IMR-90 (cell line): ENCODE results near the gene TINAG. TPM values are rescaled to one million over a fixed set of nuclear protein-coding genes. Genes with fewer than 3 reads are reported as not detected.

Experiments
- ATAC-seq: fragments of 200-7000 bp; cut with Tn5 transposase; 2 replicates; pipeline ENCODE4 v1.9.1; 2020; ENCODE audit warnings: low read depth, mild to moderate bottlenecking, moderate library complexity
- BruUV-seq: library from RNA; stranded (reverse); fragments of 400-500 nt; replicated peaks from 2 replicates; lab custom pipeline; 2021; lab: Mats Ljungman, UMichigan
- CTCF ChIA-PET: fragments of 300-600 bp; formaldehyde crosslinking; extraction: SDS; loops from one replicate; lab custom pipeline; 2021; ENCODE audit warnings: antibody characterized with exemption; lab: Yijun Ruan, JAX
- POLR2A ChIA-PET: fragments of 300-600 bp; sonication (Branson Sonifier 250); formaldehyde crosslinking; loops from one replicate; lab custom pipeline; 2022; ENCODE audit warnings: antibody characterized with exemption; ENCODE audit not compliant: unreplicated experiment; lab: Charles Lee
- DNase-seq: peaks from one replicate; pipeline ENCODE4 v3.0.0; 2013
- H2AFZ ChIP-seq: replicated peaks from 2 replicates; pipeline ENCODE3; 2013; ENCODE audit warnings: low read length, mild to moderate bottlenecking; ENCODE audit not compliant: poor library complexity
- H2AK5ac ChIP-seq: 2 replicates; pipeline ENCODE4 v1.6.1; 2013; ENCODE audit warnings: low read depth, low read length, inconsistent platforms
- H2AK9ac ChIP-seq: replicated peaks from 2 replicates; pipeline ENCODE3; 2013; ENCODE audit warnings: mild to moderate bottlenecking, low read depth, low read length, moderate library complexity; ENCODE audit not compliant: poor library complexity
- H2BK120ac ChIP-seq: 2 replicates; pipeline ENCODE4 v1.6.1; 2013; ENCODE audit warnings: low read depth, low read length, inconsistent platforms
- H2BK15ac ChIP-seq: 3 replicates; pipeline ENCODE4 v1.6.1; 2013; ENCODE audit warnings: low read depth, low read length, inconsistent platforms
- H2BK20ac ChIP-seq: 2 replicates; pipeline ENCODE4 v1.6.1; 2013; ENCODE audit warnings: low read depth, mild to moderate bottlenecking, inconsistent platforms, low read length, moderate library complexity
- H2BK5ac ChIP-seq: 2 replicates; pipeline ENCODE4 v1.6.1; 2013; ENCODE audit warnings: mild to moderate bottlenecking, low read depth, low read length, inconsistent platforms; ENCODE audit not compliant: poor library complexity, severe bottlenecking
- H3K14ac ChIP-seq: replicated peaks from 2 replicates; pipeline ENCODE4 v1.6.1; 2013; ENCODE audit warnings: low read depth, low read length, inconsistent platforms
- H3K18ac ChIP-seq: 2 replicates; pipeline ENCODE4 v1.6.1; 2013; ENCODE audit warnings: low read depth, low read length, control low read depth
- H3K23ac ChIP-seq: 2 replicates; pipeline ENCODE4 v1.6.1; 2013; ENCODE audit warnings: low read depth, low read length, inconsistent platforms
- H3K27ac ChIP-seq: 2 replicates; pipeline ENCODE4 v1.5.1; 2013; ENCODE audit warnings: mild to moderate bottlenecking, control low read depth, low read length; ENCODE audit not compliant: insufficient read depth
- H3K27me3 ChIP-seq: 2 replicates; pipeline ENCODE4 v1.6.1; 2013; ENCODE audit warnings: low read length; ENCODE audit not compliant: control insufficient read depth, insufficient read depth
- H3K36me3 ChIP-seq: 2 replicates; pipeline ENCODE4 v1.6.1; 2013; ENCODE audit warnings: low read length, mixed read lengths; ENCODE audit not compliant: control insufficient read depth, insufficient read depth
- H3K4ac ChIP-seq: 2 replicates; pipeline ENCODE4 v1.6.1; 2013; ENCODE audit warnings: low read depth, low read length, inconsistent platforms
- H3K4me1 ChIP-seq: 2 replicates; pipeline ENCODE4 v1.6.1; 2013; ENCODE audit warnings: low read length, mixed read lengths; ENCODE audit not compliant: control insufficient read depth, insufficient read depth
- H3K4me2 ChIP-seq: 2 replicates; pipeline ENCODE4 v1.6.1; 2013; ENCODE audit warnings: low read depth, mild to moderate bottlenecking, control low read depth, low read length, moderate library complexity
- H3K4me3 ChIP-seq: 2 replicates; pipeline ENCODE4 v1.5.1; 2013; ENCODE audit warnings: low read depth, mild to moderate bottlenecking, control low read depth, low read length, moderate library complexity; ENCODE audit not compliant: insufficient read depth
- H3K56ac ChIP-seq: 2 replicates; pipeline ENCODE4 v1.6.1; 2013; ENCODE audit warnings: low read length, inconsistent platforms; ENCODE audit not compliant: insufficient read depth; ENCODE audit errors: extremely low read depth
- H3K79me1 ChIP-seq, 2 experiments: 2 replicates each; pipeline ENCODE4 v1.6.1; 2013; ENCODE audit warnings: low read length in 2 of 2, inconsistent platforms in 1 of 2, low read depth in 1 of 2
- H3K9ac ChIP-seq: 2 replicates; pipeline ENCODE4 v1.6.1; 2013; ENCODE audit warnings: low read depth, low read length, control low read depth
- H3K9me1 ChIP-seq: 2 replicates; pipeline ENCODE4 v1.6.1; 2013; ENCODE audit warnings: low read length, inconsistent platforms; ENCODE audit not compliant: insufficient read depth
- H3K9me3 ChIP-seq: 2 replicates; pipeline ENCODE4 v1.6.1; 2013; ENCODE audit warnings: low read length; ENCODE audit not compliant: control insufficient read depth, insufficient read depth
- H4K20me1 ChIP-seq: 2 replicates; pipeline ENCODE4 v1.6.1; 2013; ENCODE audit warnings: low read length, inconsistent platforms; ENCODE audit not compliant: insufficient read depth
- H4K5ac ChIP-seq: 2 replicates; pipeline ENCODE4 v1.6.1; 2013; ENCODE audit warnings: mild to moderate bottlenecking, low read depth, low read length, control low read depth
- H4K8ac ChIP-seq, 2 experiments: 2 replicates each; pipeline ENCODE4 v1.6.1; 2013; ENCODE audit warnings: low read depth in 2 of 2, low read length in 2 of 2, control low read depth in 1 of 2, inconsistent platforms in 1 of 2
- H4K91ac ChIP-seq: 2 replicates; pipeline ENCODE4 v1.6.1; 2013; ENCODE audit warnings: low read depth, low read length, inconsistent platforms; ENCODE audit not compliant: insufficient read depth
- BHLHE40 ChIP-seq: fragments of 150-350 bp; IDR thresholded peaks from 2 replicates; pipeline ENCODE4 v1.6.1; 2016; ENCODE audit warnings: mild to moderate bottlenecking, low read depth, low read length
- CHD1 ChIP-seq: IDR thresholded peaks from 2 replicates; pipeline ENCODE4 v1.6.1; 2012; ENCODE audit warnings: low read depth, low read length, improper control_type of control experiment
- ELK1 ChIP-seq: fragments of 150-350 bp; IDR thresholded peaks from 2 replicates; pipeline ENCODE4 v1.6.1; 2016; ENCODE audit warnings: low read depth, mild to moderate bottlenecking, low read length, moderate library complexity, borderline replicate concordance
- POLR2A ChIP-seq: IDR thresholded peaks from 2 replicates; pipeline ENCODE4 v1.6.1; 2012; ENCODE audit warnings: mild to moderate bottlenecking, low read depth, low read length
- RFX5 ChIP-seq: IDR thresholded peaks from 2 replicates; pipeline ENCODE4 v1.8.0; 2012; ENCODE audit warnings: low read depth, mild to moderate bottlenecking, low read length, moderate library complexity
- SMC3 ChIP-seq: fragments of 150-350 bp; IDR thresholded peaks from 2 replicates; pipeline ENCODE4 v1.6.1; 2016; ENCODE audit warnings: low read depth, mild to moderate bottlenecking, antibody characterized with exemption, low read length, moderate library complexity
- WGBS, 2 experiments: methylation state at CpG; one replicate each; pipeline versions ENCODE4 v1.1.5 to v1.1.7; 2013; ENCODE audit warnings: missing lambda C conversion rate in 2 of 2; ENCODE audit not compliant: insufficient read length in 1 of 2; ENCODE audit errors: extremely low coverage in 2 of 2; 5-methylcytosine and 5-hydroxymethylcytosine counted together
- dilution Hi-C: fragments of 300-500 bp; cut with HindIII; formaldehyde crosslinking; loops from one replicate; pipeline ENCODE4 v1.14.3; 2018; ENCODE audit warnings: low sequenced_read_pairs; ENCODE audit not compliant: unreplicated experiment
- in situ Hi-C: fragments of 300-500 bp; cut with MboI; formaldehyde crosslinking; loops from 3 replicates; pipeline ENCODE4 v1.14.3; 2019; ENCODE audit warnings: low sequenced_read_pairs, inconsistent platforms, mixed read lengths
- intact Hi-C: fragments of 100-400 bp; cut with micrococcal nuclease; formaldehyde crosslinking; loops from 2 replicates; pipeline ENCODE4 v1.10.0; 2022
- polyA plus RNA-seq, 3 experiments: library from polyadenylated mRNA; depleted of rRNA; stranded (reverse); fragments of >200 nt; gene quantifications; 2 replicates each; pipeline ENCODE4 v1.2.3, GENCODE V29; 2012; ENCODE audit warnings: low replicate concordance in 1 of 3
- total RNA-seq: library from RNA; depleted of rRNA; stranded (reverse); fragments of >200 nt; gene quantifications from 2 replicates; pipeline ENCODE4 v1.2.3, GENCODE V29; 2012

TINAG gene
- total and polyA plus RNA-seq, 2 of the 4 experiments (the other 2 are of a cell fraction) = not detected

DNA sequence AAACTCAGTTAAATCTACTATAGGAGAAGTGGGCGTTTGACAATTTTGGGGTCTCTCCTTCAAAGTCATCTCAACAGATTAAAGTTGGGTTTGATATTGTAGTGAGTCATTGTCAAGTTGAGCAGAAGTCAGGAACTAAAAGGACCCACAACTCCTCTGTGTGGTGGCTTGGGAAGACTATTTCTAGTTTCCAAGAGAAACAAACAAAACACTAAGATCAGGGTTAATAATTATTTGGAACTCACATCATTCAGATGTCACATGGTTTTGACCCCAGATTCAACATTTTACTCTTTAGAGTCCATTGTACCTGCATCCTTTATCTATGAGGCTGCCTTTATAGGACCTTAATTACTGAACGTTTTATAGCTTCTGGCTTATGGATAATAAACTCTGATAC, 45.3 kb upstream of the TINAG start:
- Histone ChIP-seq H3K4me3 (no peak overlapping the region), H3K4me1 (no peaks in the 10 kb centered on the region), H4K20me1 (no peaks in the 10 kb centered on the region), H2AFZ (no peak overlapping the region), H3K18ac (no peak overlapping the region), H3K56ac (no peak overlapping the region), H3K27me3 (no peaks in the 10 kb centered on the region), H3K79me1 (no peaks in the 10 kb centered on the region), H3K4me2 (no peak overlapping the region), H2BK120ac (no peak overlapping the region), H3K9ac (no peak overlapping the region), H3K27ac (no peak overlapping the region), H3K9me1 (no peaks in the 10 kb centered on the region), H2BK5ac (no peak overlapping the region), H2AK5ac (no peak overlapping the region), H4K5ac (no peak overlapping the region), H2AK9ac (no peak overlapping the region), H4K91ac (no peak overlapping the region), H3K36me3 (no peaks in the 10 kb centered on the region), H3K23ac (no peak overlapping the region), H4K8ac (no peak overlapping the region), H3K9me3 (no peaks in the 10 kb centered on the region), H3K4ac (no peak overlapping the region), H2BK15ac (no peak overlapping the region), H2BK20ac (no peak overlapping the region), H3K14ac (no peak overlapping the region)
- WGBS, 2 experiments = no CpG with 5 or more reads among the region's 2 CpGs
- TF ChIP-seq ELK1 (no peak), POLR2A (no peak), RFX5 (no peak), SMC3 (no peak), BHLHE40 (no peak), CHD1 (no peak)
- in situ Hi-C loops (loop anchor here (25.0 kb wide), 1 partner anchor 799 kb away; no protein-coding TSS in a partner anchor), dilution Hi-C loops (no loop called here), intact Hi-C loops (loop anchor here (10.0 kb wide), 1 partner anchor 432 kb away; no protein-coding TSS in a partner anchor)
- POLR2A ChIA-PET = no interaction called here
- CTCF ChIA-PET = no interaction called here
- BruUV-seq = no TSS peak
- ATAC-seq (no peak), DNase-seq (no peak)
